ENCODE data around the gene FGFR1OP2. TPM values are rescaled to one million over a fixed set of nuclear protein-coding genes. Genes with fewer than 3 reads are reported as not detected.
"Not testable (repeated sequence)": the region's sequence is repeated elsewhere in the genome, so short reads cannot be mapped to it uniquely, and the experiment has no call there.

Gene FGFR1OP2
- total RNA-seq, 1 experiment from 2014 or later = 45.7 TPM

- Histone ChIP-seq H3F3A (ENCODE audit: insufficient read depth, low read depth) (no peaks in the 10 kb centered on the region; the same call in 1 of the 2 replicates), H4K20me1 (ENCODE audit: insufficient read depth) (no peaks in the 10 kb centered on the region), H3K36me3 (ENCODE audit: low read depth) (peaks cover 14% of the 10 kb centered on the region; the same call in 1 of the 2 replicates), H3K4me2 (no peak overlapping the region), H3K9me3 (ENCODE audit: insufficient read depth, low read depth) (no peaks in the 10 kb centered on the region), H3K79me2 (ENCODE audit: low read depth) (no peaks in the 10 kb centered on the region), H2AFZ (no peak overlapping the region), H3K27me3 (ENCODE audit: insufficient read depth, low read depth) (no peaks in the 10 kb centered on the region), H3K9me2 (ENCODE audit: insufficient read depth) (no peaks in the 10 kb centered on the region; the same call in 1 of the 2 replicates), H3K27ac (no peak overlapping the region), H3K4me1 (replicated peaks; ENCODE audit: insufficient read depth) (no peaks in the 10 kb centered on the region), H3K4me3 (no peak overlapping the region)
- BruUV-seq (replicated peaks) = no TSS peak
- DNase-seq = no peak
- intact Hi-C loops (cut with micrococcal nuclease; ENCODE audit: unreplicated experiment) = no loop called here
- ChIA-PET POLR2A (ENCODE audit: unreplicated experiment) (no interaction called here), CTCF (interaction anchor here (0.5 kb wide), 1 partner anchor 10 kb away, joined by 4 read pairs; no protein-coding TSS in a partner anchor)
- TF ChIP-seq EZH2 (IDR thresholded peaks at IDR 0.05; ENCODE audit: low read depth) (no peak), CTCF (conservative IDR thresholded peaks at IDR 0.05) (no peak)
These were observed 42.6 kb upstream of the FGFR1OP2 start for GRCh38 chr12:26895672-26896071.

GRCh38 chr12:26896913-26897312, 41.4 kb upstream of the FGFR1OP2 start:
- Histone ChIP-seq H3K4me2 (no peak overlapping the region), H3K9me2 (ENCODE audit: insufficient read depth) (no peaks in the 10 kb centered on the region; the same call in 1 of the 2 replicates), H3K27me3 (ENCODE audit: insufficient read depth, low read depth) (no peaks in the 10 kb centered on the region), H3K79me2 (ENCODE audit: low read depth) (no peaks in the 10 kb centered on the region), H3K4me1 (replicated peaks; ENCODE audit: insufficient read depth) (no peaks in the 10 kb centered on the region), H4K20me1 (ENCODE audit: insufficient read depth) (no peaks in the 10 kb centered on the region), H3K36me3 (ENCODE audit: low read depth) (peaks cover 14% of the 10 kb centered on the region), H3K27ac (no peak overlapping the region), H3K9me3 (ENCODE audit: insufficient read depth, low read depth) (no peaks in the 10 kb centered on the region), H3F3A (ENCODE audit: insufficient read depth, low read depth) (no peaks in the 10 kb centered on the region; the same call in 1 of the 2 replicates), H3K4me3 (no peak overlapping the region), H2AFZ (no peak overlapping the region)
- no peak for DNase-seq
- ChIA-PET CTCF (interaction anchor here (0.7 kb wide), 1 partner anchor 85 kb away, joined by 3 read pairs; no protein-coding TSS in a partner anchor), POLR2A (ENCODE audit: unreplicated experiment) (interaction anchor here (0.6 kb wide), 1 partner anchor 518 kb away, joined by 3 read pairs; no protein-coding TSS in a partner anchor)
- BruUV-seq (replicated peaks) = no TSS peak
- intact Hi-C loops (cut with micrococcal nuclease; ENCODE audit: unreplicated experiment) = no loop called here
- TF ChIP-seq EZH2 (IDR thresholded peaks at IDR 0.05; ENCODE audit: low read depth) = no peak
- TF ChIP-seq CTCF (conservative IDR thresholded peaks at IDR 0.05) = no peak

- H3F3A ChIP-seq (ENCODE audit: insufficient read depth, low read depth); CTCF ChIA-PET; H3K27me3 ChIP-seq (ENCODE audit: insufficient read depth, low read depth); DNase-seq; POLR2A ChIA-PET (ENCODE audit: unreplicated experiment); BruUV-seq (replicated peaks); H2AFZ ChIP-seq; H3K4me1 ChIP-seq (replicated peaks; ENCODE audit: insufficient read depth); H3K79me2 ChIP-seq (ENCODE audit: low read depth); H3K9me2 ChIP-seq (ENCODE audit: insufficient read depth); H3K27ac ChIP-seq; intact Hi-C loops (cut with micrococcal nuclease; ENCODE audit: unreplicated experiment); H4K20me1 ChIP-seq (ENCODE audit: insufficient read depth); H3K9me3 ChIP-seq (ENCODE audit: insufficient read depth, low read depth); H3K4me2 ChIP-seq; H3K4me3 ChIP-seq: not testable (repeated sequence)
- H3K36me3 ChIP-seq (ENCODE audit: low read depth) = peaks cover 35% of the 10 kb centered on the region
These were observed 34.9 kb upstream of the FGFR1OP2 start for GRCh38 chr12:26903396-26903795.

- Histone ChIP-seq H3K79me2 (ENCODE audit: low read depth) (no peaks in the 10 kb centered on the region), H3K4me3 (no peak overlapping the region), H3K27me3 (ENCODE audit: insufficient read depth, low read depth) (no peaks in the 10 kb centered on the region), H2AFZ (no peak overlapping the region), H3K4me2 (no peak overlapping the region), H3K27ac (no peak overlapping the region), H4K20me1 (ENCODE audit: insufficient read depth) (no peaks in the 10 kb centered on the region; the same call in 1 of the 2 replicates), H3K36me3 (ENCODE audit: low read depth) (peaks cover 47% of the 10 kb centered on the region), H3F3A (ENCODE audit: insufficient read depth, low read depth) (no peaks in the 10 kb centered on the region), H3K4me1 (replicated peaks; ENCODE audit: insufficient read depth) (no peaks in the 10 kb centered on the region), H3K9me3 (ENCODE audit: insufficient read depth, low read depth) (no peaks in the 10 kb centered on the region), H3K9me2 (ENCODE audit: insufficient read depth) (no peaks in the 10 kb centered on the region)
- intact Hi-C loops (cut with micrococcal nuclease; ENCODE audit: unreplicated experiment) = no loop called here
- DNase-seq = no peak
- POLR2A ChIA-PET (ENCODE audit: unreplicated experiment) = no interaction called here
- TF ChIP-seq CTCF (conservative IDR thresholded peaks at IDR 0.05) (no peak), EZH2 (IDR thresholded peaks at IDR 0.05; ENCODE audit: low read depth) (no peak)
- no TSS peak for BruUV-seq (replicated peaks)
- CTCF ChIA-PET = interaction anchor here (0.7 kb wide), 1 partner anchor 1578 kb away, joined by 5 read pairs; no protein-coding TSS in a partner anchor
These were observed 32.2 kb upstream of the FGFR1OP2 start for GRCh38 chr12:26906024-26906423.

Data from PC-9 (cell line).